ENCODE measurements around the gene TTF2.
"Not testable (repeated sequence)": the region's sequence is repeated elsewhere in the genome, so short reads cannot be mapped to it uniquely, and the experiment has no call there.

The TTF2 gene

GRCh38 chr1:117122330-117123025, 62.4 kb downstream of the TTF2 start:
- DNase-seq = no peak

- DNase-seq = no peak
Measured at GRCh38 chr1:117123274-117123673, 63.1 kb downstream of the TTF2 start.

GRCh38 chr1:117124661-117125060, 64.5 kb downstream of the TTF2 start:
- DNase-seq = no peak

- no peak for DNase-seq
Measured at GRCh38 chr1:117127795-117128194, 67.7 kb downstream of the TTF2 start.

- DNase-seq = no peak
Measured at GRCh38 chr1:117128323-117129079, 68.4 kb downstream of the TTF2 start.

- no peak for DNase-seq
Measured at GRCh38 chr1:117130526-117130925, 70.4 kb downstream of the TTF2 start.

GRCh38 chr1:117135329-117135728, 75.2 kb downstream of the TTF2 start:
- no peak for DNase-seq

- no peak for DNase-seq
Measured at GRCh38 chr1:117136749-117137148, 76.6 kb downstream of the TTF2 start.

GRCh38 chr1:117137281-117137855, 77.2 kb downstream of the TTF2 start:
- DNase-seq = no peak

- no peak for DNase-seq
Measured at GRCh38 chr1:117138106-117138505, 78.0 kb downstream of the TTF2 start.

GRCh38 chr1:117138561-117138960, 78.4 kb downstream of the TTF2 start:
- no peak for DNase-seq

- DNase-seq = no peak
Measured at GRCh38 chr1:117142200-117142599, 82.1 kb downstream of the TTF2 start.

- no peak for DNase-seq
Measured at GRCh38 chr1:117143172-117143571, 83.0 kb downstream of the TTF2 start.

GRCh38 chr1:117143871-117144270, 83.7 kb downstream of the TTF2 start:
- DNase-seq = no peak

GRCh38 chr1:117146072-117146471, 85.9 kb downstream of the TTF2 start:
- no peak for DNase-seq

- DNase-seq = no peak
Measured at GRCh38 chr1:117146575-117147340, 86.6 kb downstream of the TTF2 start.

GRCh38 chr1:117147341-117147831, 87.3 kb downstream of the TTF2 start:
- DNase-seq = no peak

GRCh38 chr1:117147856-117148588, 87.9 kb downstream of the TTF2 start:
- no peak for DNase-seq

- DNase-seq = no peak
Measured at GRCh38 chr1:117150316-117150715, 90.2 kb downstream of the TTF2 start.

- not testable (repeated sequence) for DNase-seq
Measured at GRCh38 chr1:117151305-117151704, 91.2 kb downstream of the TTF2 start.
